Right lobe of liver (tissue), 6 donors: ENCODE data around the gene CRIM1. TPM values are rescaled to one million over a fixed set of nuclear protein-coding genes. Genes with fewer than 3 reads are reported as not detected.

Experiments used
- ATAC-seq, 4 donors: fragments of 200-7000 bp; cut with Tn5 transposase; one replicate each; pipeline ENCODE4 v1.9.1; 2020; ENCODE audit warnings: mild to moderate bottlenecking in 4 of 4, moderate library complexity in 4 of 4
- DNase-seq, 3 donors: peaks; one replicate each; pipeline ENCODE4 v3.0.0-alpha.2; 2020
- H3K27ac ChIP-seq, 3 donors: fragments of 200-600 bp; one replicate each; pipeline ENCODE4 v1.8.0; 2022
- H3K27me3 ChIP-seq, 2 donors: fragments of 200-600 bp; one replicate each; pipeline ENCODE4 v1.8.0; 2022
- H3K36me3 ChIP-seq, 4 donors: fragments of 200-600 bp; sonication (generic) in 1 of 4; one replicate each; pipeline versions ENCODE4 v1.5.1 to v1.8.0; 2017 to 2022; ENCODE audit warnings: control low read depth in 1 of 4
- H3K4me1 ChIP-seq, 4 donors: fragments of 200-600 bp; sonication (generic) in 1 of 4; one replicate each; pipeline versions ENCODE4 v1.5.1 to v1.8.0; 2017 to 2022; ENCODE audit warnings: control low read depth in 1 of 4
- H3K4me3 ChIP-seq, 3 donors: fragments of 200-600 bp; one replicate each; pipeline ENCODE4 v1.8.0; 2022
- H3K9me3 ChIP-seq, 4 donors: fragments of 200-600 bp; sonication (generic) in 1 of 4; one replicate each; pipeline versions ENCODE4 v1.5.1 to v1.8.0; 2017 to 2022; ENCODE audit warnings: control low read depth in 1 of 4
- CTCF ChIP-seq, 4 donors: fragments of 200-600 bp in 3 of 4; fragments of 450-650 bp in 1 of 4; IDR thresholded peaks; one replicate each; pipeline versions ENCODE4 v1.5.1 to v1.8.0; 2016 to 2022; ENCODE audit warnings: antibody characterized with exemption in 4 of 4, mild to moderate bottlenecking in 2 of 4
- POLR2A ChIP-seq: fragments of 450-650 bp; IDR thresholded peaks from one replicate; pipeline ENCODE4 v1.6.1; 2017; ENCODE audit warnings: antibody characterized with exemption, mild to moderate bottlenecking
- WGBS: methylation state at CpG from one replicate; pipeline ENCODE4 v1.1.6; 2018; ENCODE audit warnings: low coverage, low lambda C conversion rate; ENCODE audit not compliant: insufficient coverage; ENCODE audit errors: missing lambda C conversion rate; 5-methylcytosine and 5-hydroxymethylcytosine counted together
- intact Hi-C, 2 donors: fragments of 100-400 bp; cut with DNase I; formaldehyde crosslinking; loops; one replicate each; pipeline versions ENCODE4 v1.11.2 to v1.14.1; 2022
- total RNA-seq, 6 experiments: library from RNA; depleted of rRNA in 2 of 6; stranded (reverse); fragments of >200 nt in 2 of 6; fragmentation: NEBNext Ultra II Directional in 3 of 6; extraction: Animal tissue kit (Norgen Biotek cat#: 25700) in 3 of 6; gene quantifications; one replicate each; pipeline versions ENCODE4 v1.1.0 to v1.2.4, GENCODE V29; 2016 to 2023
- donor health status: DM: no; HTN: yes; CAD: no.
- donor health status: DM: no; HTN: no; CAD: no.
- donor health status: DM: no; HTN: no; CAD: no.
- donor health status: DM: no; HTN: yes; CAD: no.
- donor health status: DM: no; HTN: yes; CAD: no.

CRIM1 gene
- total RNA-seq, 6 experiments from 2014 or later = 4.2 to 30.5 (median 16.7) TPM

DNA sequence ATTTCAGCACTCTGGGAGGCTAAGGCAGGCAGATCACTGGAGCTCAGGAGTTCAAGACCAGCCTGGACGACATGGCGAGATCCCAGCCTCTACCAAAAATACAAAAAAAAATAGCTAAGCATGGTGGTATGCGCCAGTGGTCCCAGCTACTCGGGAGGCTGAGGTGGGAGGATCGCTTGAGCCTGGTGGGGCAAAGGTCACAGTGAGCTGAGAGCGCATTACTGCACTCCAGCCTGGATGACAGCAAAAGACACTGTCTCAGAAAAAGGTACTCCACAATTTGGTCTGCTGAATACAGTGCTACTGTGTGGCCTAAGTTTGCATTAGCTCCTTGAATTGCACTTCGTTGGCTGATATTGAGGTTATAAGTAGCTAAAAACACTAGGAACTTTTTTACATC lies 144.5 kb downstream of the CRIM1 start:
- no peaks in the 10 kb centered on the region for H3K4me1 ChIP-seq
- 88% methylated on average over 7 of the region's 7 CpGs for WGBS
- ATAC-seq (no peak), DNase-seq (no peak)
- H3K9me3 ChIP-seq = no peaks in the 10 kb centered on the region
- no peak overlapping the region for H3K4me3 ChIP-seq
- TF ChIP-seq CTCF (IDR thresholded peaks at IDR 0.05) (no peak), POLR2A (no peak)
- no peaks in the 10 kb centered on the region for H3K27me3 ChIP-seq
- no peaks in the 10 kb centered on the region for H3K36me3 ChIP-seq
- intact Hi-C loops = no loop called here
- H3K27ac ChIP-seq = no peak overlapping the region

DNA sequence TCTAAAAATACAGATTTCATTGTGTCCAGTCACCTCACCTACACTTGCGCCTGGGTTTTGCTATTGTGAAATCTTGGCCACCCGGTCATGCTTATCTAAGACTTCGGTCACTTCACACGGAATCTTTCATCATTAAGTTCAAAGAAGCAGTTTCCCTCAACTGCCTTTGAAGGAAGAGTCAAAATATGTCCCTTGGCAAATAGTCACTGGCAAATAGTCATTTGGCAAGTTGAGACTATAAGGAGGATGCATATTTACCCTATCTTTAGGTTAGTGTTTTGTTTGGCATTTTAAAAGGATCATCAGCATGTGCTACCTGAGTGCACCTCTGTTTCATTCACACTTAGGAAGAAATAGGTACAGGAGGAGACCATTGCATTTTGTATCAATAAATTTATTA lies 146.5 kb downstream of the CRIM1 start:
- DNase-seq (no peak), ATAC-seq (peak in 2 of 4 donors; percentile 41 to 64)
- no peaks in the 10 kb centered on the region for H3K4me1 ChIP-seq
- intact Hi-C loops = no loop called here
- H3K36me3 ChIP-seq = no peaks in the 10 kb centered on the region
- no peak overlapping the region for H3K27ac ChIP-seq
- 20% methylated on average over 4 of the region's 4 CpGs for WGBS
- TF ChIP-seq CTCF (IDR thresholded peaks at IDR 0.05) = no peak
- no peak for TF ChIP-seq POLR2A
- H3K4me3 ChIP-seq = no peak overlapping the region
- no peaks in the 10 kb centered on the region for H3K9me3 ChIP-seq
- H3K27me3 ChIP-seq = no peaks in the 10 kb centered on the region

GRCh38 chr2:36507408-36507812 lies 151.8 kb downstream of the CRIM1 start:
- H3K27me3 ChIP-seq = no peaks in the 10 kb centered on the region
- DNase-seq = no peak
- no peaks in the 10 kb centered on the region for H3K4me1 ChIP-seq
- no peak overlapping the region for H3K27ac ChIP-seq
- intact Hi-C loops = no loop called here
- H3K4me3 ChIP-seq = no peak overlapping the region
- no peaks in the 10 kb centered on the region for H3K36me3 ChIP-seq
- TF ChIP-seq CTCF (IDR thresholded peaks at IDR 0.05) (peak; percentile 43 to 62 (median 53)), POLR2A (no peak)
- H3K9me3 ChIP-seq = no peaks in the 10 kb centered on the region
- ATAC-seq = peak; percentile 72 to 94 (median 87)

- ATAC-seq (no peak), DNase-seq (no peak)
- intact Hi-C loops = no loop called here
- no peaks in the 10 kb centered on the region for H3K4me1 ChIP-seq
- H3K9me3 ChIP-seq = no peaks in the 10 kb centered on the region
- WGBS = 75% methylated on average over 6 of the region's 6 CpGs
- H3K36me3 ChIP-seq = peaks cover 0 to 4% (median 0%) of the 10 kb centered on the region in 4 donors
- no peaks in the 10 kb centered on the region for H3K27me3 ChIP-seq
- no peak overlapping the region for H3K4me3 ChIP-seq
- no peak for TF ChIP-seq POLR2A
- no peak for TF ChIP-seq CTCF (IDR thresholded peaks at IDR 0.05)
- no peak overlapping the region for H3K27ac ChIP-seq
Observed at GRCh38 chr2:36509075-36509474, 153.5 kb downstream of the CRIM1 start.
